GM21390 (cell line): ENCODE data around the gene SPIN1.

Source experiments
- ATAC-seq: cut with Tn5 transposase; IDR thresholded peaks from one replicate; pipeline ENCODE4 v1.9.1; 2021; ENCODE audit not compliant: unreplicated experiment

Gene SPIN1

GRCh38 chr9:88433583-88434255 is 45.5 kb downstream of the SPIN1 start:
- ATAC-seq: no peak

- ATAC-seq: no peak
Observed at GRCh38 chr9:88435336-88435735, 47.1 kb downstream of the SPIN1 start.

GRCh38 chr9:88436379-88436778 is 48.1 kb downstream of the SPIN1 start:
- ATAC-seq: no peak

GRCh38 chr9:88437210-88438146 is 49.2 kb downstream of the SPIN1 start:
- no peak for ATAC-seq

- no peak for ATAC-seq
Observed at GRCh38 chr9:88438811-88439210, 50.6 kb downstream of the SPIN1 start.

- no peak for ATAC-seq
Observed at GRCh38 chr9:88441301-88442007, 53.2 kb downstream of the SPIN1 start.

GRCh38 chr9:88443480-88444113 is 55.4 kb downstream of the SPIN1 start:
- no peak for ATAC-seq

- no peak for ATAC-seq
Observed at GRCh38 chr9:88446728-88447127, 58.5 kb downstream of the SPIN1 start.

GRCh38 chr9:88447431-88447830 is 59.2 kb downstream of the SPIN1 start:
- ATAC-seq: no peak

GRCh38 chr9:88451160-88451559 is 62.9 kb downstream of the SPIN1 start:
- no peak for ATAC-seq

- no peak for ATAC-seq
Observed at GRCh38 chr9:88458716-88459465, 70.6 kb downstream of the SPIN1 start.

- no peak for ATAC-seq
Observed at GRCh38 chr9:88460587-88461332, 72.5 kb downstream of the SPIN1 start.

- no peak for ATAC-seq
Observed at GRCh38 chr9:88462191-88462590, 73.9 kb downstream of the SPIN1 start.

GRCh38 chr9:88464851-88465250 is 76.6 kb downstream of the SPIN1 start:
- ATAC-seq: no peak

GRCh38 chr9:88468226-88468625 is 80.0 kb downstream of the SPIN1 start:
- no peak for ATAC-seq

- no peak for ATAC-seq
Observed at GRCh38 chr9:88476491-88477271, 88.4 kb downstream of the SPIN1 start.

GRCh38 chr9:88477300-88477751 is 89.1 kb downstream of the SPIN1 start:
- ATAC-seq: no peak

GRCh38 chr9:88478246-88478645 is 90.0 kb downstream of the SPIN1 start:
- ATAC-seq: no peak

- no peak for ATAC-seq
Observed at GRCh38 chr9:88481933-88482332, 93.7 kb downstream of the SPIN1 start.
